Measurements from ENCODE around the gene TCEA2. TPM values are rescaled to one million over a fixed set of nuclear protein-coding genes. Genes with fewer than 3 reads are reported as not detected.
"Not testable (repeated sequence)": the region's sequence is repeated elsewhere in the genome, so short reads cannot be mapped to it uniquely, and the experiment has no call there.

TCEA2 gene
- total RNA-seq, 1 donor from 2014 or later = 123 TPM

DNA sequence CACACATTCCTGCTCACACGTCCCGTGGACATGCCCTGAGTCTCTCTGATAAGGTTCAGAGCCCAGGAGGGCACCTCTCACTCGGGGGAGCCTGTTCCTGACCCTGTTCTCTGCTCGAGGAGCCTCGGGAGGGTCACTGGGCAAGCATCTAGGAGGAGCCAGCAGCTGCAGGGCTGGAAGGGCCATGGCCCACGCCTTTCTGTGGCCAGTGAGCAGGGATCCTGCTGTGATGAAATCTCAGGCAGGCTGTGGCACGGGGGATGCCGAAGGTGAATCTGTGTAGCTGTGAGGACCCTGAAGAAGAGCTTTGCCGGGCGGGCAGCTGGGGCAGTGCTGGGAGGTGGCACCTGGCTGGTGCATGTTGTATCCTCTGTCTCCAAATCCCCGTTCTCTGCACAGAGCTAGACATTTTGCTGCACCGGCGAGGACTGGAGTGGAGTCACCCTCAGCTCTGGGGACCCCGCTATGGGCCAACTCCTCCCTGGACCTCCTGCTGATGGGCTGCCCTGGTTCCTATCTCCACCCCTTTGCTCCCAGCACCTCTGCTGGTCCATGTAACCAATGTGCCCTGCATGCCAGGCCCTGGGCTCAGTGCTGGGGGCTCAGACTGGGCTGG, 51.5 kb downstream of the TCEA2 start:
- H3K4me3 Mint-ChIP-seq (ENCODE audit: unreplicated experiment) = no peak overlapping the region
- H3K4me1 Mint-ChIP-seq (ENCODE audit: unreplicated experiment) = no peaks in the 10 kb centered on the region
- no peak overlapping the region for H3K27ac Mint-ChIP-seq (ENCODE audit: unreplicated experiment)
- no peaks in the 10 kb centered on the region for H3K36me3 Mint-ChIP-seq (ENCODE audit: low read depth, unreplicated experiment)
- peaks cover 6% of the 10 kb centered on the region for H3K27me3 Mint-ChIP-seq (ENCODE audit: unreplicated experiment)
- TF ChIP-seq CTCF (IDR thresholded peaks at IDR 0.05; ENCODE audit: unreplicated experiment) = no peak
- no peak for DNase-seq (ENCODE audit: low spot score)
- no peaks in the 10 kb centered on the region for H3K9me3 Mint-ChIP-seq (ENCODE audit: unreplicated experiment)

GRCh38 chr20:64115171-64115911, 52.3 kb downstream of the TCEA2 start:
- Mint-ChIP-seq H3K4me3 (ENCODE audit: unreplicated experiment) (no peak overlapping the region), H3K9me3 (ENCODE audit: unreplicated experiment) (no peaks in the 10 kb centered on the region), H3K36me3 (ENCODE audit: low read depth, unreplicated experiment) (no peaks in the 10 kb centered on the region), H3K27me3 (ENCODE audit: unreplicated experiment) (peaks cover 9% of the 10 kb centered on the region), H3K4me1 (ENCODE audit: unreplicated experiment) (peaks cover 2% of the 10 kb centered on the region), H3K27ac (ENCODE audit: unreplicated experiment) (no peak overlapping the region)
- no peak for DNase-seq (ENCODE audit: low spot score)
- no peak for TF ChIP-seq CTCF (IDR thresholded peaks at IDR 0.05; ENCODE audit: unreplicated experiment)

GRCh38 chr20:64116016-64116415, 53.0 kb downstream of the TCEA2 start:
- Mint-ChIP-seq H3K36me3 (ENCODE audit: low read depth, unreplicated experiment) (no peaks in the 10 kb centered on the region), H3K4me3 (ENCODE audit: unreplicated experiment) (no peak overlapping the region), H3K27ac (ENCODE audit: unreplicated experiment) (no peak overlapping the region), H3K27me3 (ENCODE audit: unreplicated experiment) (peaks cover 10% of the 10 kb centered on the region), H3K9me3 (ENCODE audit: unreplicated experiment) (no peaks in the 10 kb centered on the region), H3K4me1 (ENCODE audit: unreplicated experiment) (peaks cover 2% of the 10 kb centered on the region)
- DNase-seq (ENCODE audit: low spot score) = no peak
- TF ChIP-seq CTCF (IDR thresholded peaks at IDR 0.05; ENCODE audit: unreplicated experiment) = no peak

DNA sequence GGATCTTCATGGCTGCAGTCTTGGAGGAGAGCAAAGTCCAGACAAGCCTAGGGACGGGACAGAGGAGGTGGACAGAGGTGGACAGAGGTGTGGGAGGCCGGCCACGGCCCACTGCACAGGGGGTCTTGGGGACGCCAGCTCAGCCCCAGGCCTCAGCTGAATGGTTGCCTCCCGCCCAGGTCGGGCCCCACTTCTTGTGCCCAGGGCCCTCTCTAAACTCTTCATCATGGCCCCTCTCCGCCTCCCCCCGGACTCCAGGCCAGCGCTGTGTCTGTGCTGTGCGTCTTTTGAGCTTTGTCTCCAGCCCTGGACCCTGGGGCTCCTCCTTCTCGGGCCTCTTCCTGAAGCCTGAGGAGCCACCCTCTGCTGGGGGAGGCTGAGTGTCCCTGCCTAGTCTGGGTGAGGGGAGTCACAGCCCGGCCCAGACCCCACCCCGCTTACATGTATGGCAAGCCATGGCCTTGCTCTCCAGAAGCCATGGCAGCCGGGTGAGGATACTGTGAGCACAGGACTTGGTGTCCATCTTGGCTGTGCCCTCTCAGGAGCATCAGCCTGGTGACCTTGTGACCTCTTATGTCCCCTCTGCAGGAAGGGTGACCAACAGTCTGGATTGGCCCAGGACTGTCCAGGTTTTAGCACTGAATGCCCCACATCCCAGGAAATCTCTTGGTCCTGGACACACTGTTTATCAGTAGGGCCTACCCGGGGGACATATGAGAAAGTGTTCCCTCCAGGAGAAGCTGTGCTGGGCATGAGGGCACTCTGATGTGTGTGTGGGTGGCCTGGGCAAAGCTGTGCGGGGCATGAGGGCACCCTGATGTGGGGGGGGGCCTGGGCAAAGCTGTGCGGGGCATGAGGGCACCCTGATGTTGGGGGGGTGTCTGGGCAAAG, 53.8 kb downstream of the TCEA2 start:
- peaks cover 2% of the 10 kb centered on the region for H3K4me1 Mint-ChIP-seq (ENCODE audit: unreplicated experiment)
- no peaks in the 10 kb centered on the region for H3K9me3 Mint-ChIP-seq (ENCODE audit: unreplicated experiment)
- peaks cover 6% of the 10 kb centered on the region for H3K27me3 Mint-ChIP-seq (ENCODE audit: unreplicated experiment)
- TF ChIP-seq CTCF (IDR thresholded peaks at IDR 0.05; ENCODE audit: unreplicated experiment) = no peak
- DNase-seq (ENCODE audit: low spot score) = no peak
- H3K4me3 Mint-ChIP-seq (ENCODE audit: unreplicated experiment) = no peak overlapping the region
- H3K27ac Mint-ChIP-seq (ENCODE audit: unreplicated experiment) = no peak overlapping the region
- no peaks in the 10 kb centered on the region for H3K36me3 Mint-ChIP-seq (ENCODE audit: low read depth, unreplicated experiment)

GRCh38 chr20:64117432-64117777, 54.4 kb downstream of the TCEA2 start:
- not testable (repeated sequence) for H3K27ac Mint-ChIP-seq (ENCODE audit: unreplicated experiment)

More at GRCh38 chr20:64117432-64117777, 54.4 kb downstream of the TCEA2 start:
- H3K27me3 Mint-ChIP-seq (ENCODE audit: unreplicated experiment); H3K4me3 Mint-ChIP-seq (ENCODE audit: unreplicated experiment); H3K36me3 Mint-ChIP-seq (ENCODE audit: low read depth, unreplicated experiment); DNase-seq (ENCODE audit: low spot score); H3K4me1 Mint-ChIP-seq (ENCODE audit: unreplicated experiment); H3K9me3 Mint-ChIP-seq (ENCODE audit: unreplicated experiment): not testable (repeated sequence)
